HepG2 (cell line): ENCODE results near the gene CYB5B. TPM values are rescaled to one million over a fixed set of nuclear protein-coding genes. Genes with fewer than 3 reads are reported as not detected.
A peak's percentile ranks its signal among the peaks of the same experiment; 100 is the strongest.

Experiments used
- AKAP8 ChIP-seq: sonication (generic); formaldehyde crosslinking; IDR thresholded peaks from 2 replicates; pipeline ENCODE4 v1.5.1; 2020; ENCODE audit warnings: mild to moderate bottlenecking, missing genetic modification reagents
- HDAC2 ChIP-seq: sonication (generic); formaldehyde crosslinking; IDR thresholded peaks from 2 replicates; pipeline ENCODE4 v1.4.0; 2020; ENCODE audit warnings: missing genetic modification reagents
- NFATC3 ChIP-seq: sonication (generic); formaldehyde crosslinking; IDR thresholded peaks from 2 replicates; pipeline ENCODE4 v1.5.1; 2020; ENCODE audit warnings: mild to moderate bottlenecking, missing genetic modification reagents
- NFKBIZ ChIP-seq: IDR thresholded peaks from 2 replicates; pipeline ENCODE4 v1.6.1; 2018; ENCODE audit warnings: missing genetic modification reagents, missing compliant biosample characterization
- SIN3A ChIP-seq: IDR thresholded peaks from 2 replicates; pipeline ENCODE4 v1.6.1; 2011; ENCODE audit warnings: low read depth, mild to moderate bottlenecking, control low read depth, low read length, borderline replicate concordance
- SRF ChIP-seq: IDR thresholded peaks from 2 replicates; pipeline ENCODE4 v1.6.1; 2011; ENCODE audit warnings: mild to moderate bottlenecking, low read depth, low read length, moderate library complexity
- SRSF9 ChIP-seq: fragments of 200-400 bp; formaldehyde crosslinking; IDR thresholded peaks from 2 replicates; pipeline ENCODE4 v1.6.1; 2018; ENCODE audit warnings: borderline replicate concordance, mild to moderate bottlenecking, low read depth, low read length; ENCODE audit not compliant: insufficient read depth, poor library complexity, severe bottlenecking
- SRY ChIP-seq: sonication (generic); formaldehyde crosslinking; IDR thresholded peaks from 2 replicates; pipeline ENCODE4 v1.8.0; 2022; ENCODE audit warnings: mild to moderate bottlenecking, missing genetic modification reagents
- ZMYM4 ChIP-seq: sonication (generic); formaldehyde crosslinking; IDR thresholded peaks from 2 replicates; pipeline ENCODE4 v1.8.1; 2023; ENCODE audit warnings: mild to moderate bottlenecking, missing genetic modification reagents
- ZNF207 ChIP-seq: fragments of 450-650 bp; IDR thresholded peaks from 2 replicates; pipeline ENCODE4 v1.6.1; 2016; ENCODE audit warnings: antibody characterized with exemption, borderline replicate concordance
- ZNF569 ChIP-seq: sonication (generic); formaldehyde crosslinking; IDR thresholded peaks from 2 replicates; pipeline ENCODE4 v1.5.0; 2020; ENCODE audit warnings: mild to moderate bottlenecking, missing genetic modification reagents, moderate library complexity, borderline replicate concordance
- ZNF766 ChIP-seq: sonication (generic); formaldehyde crosslinking; IDR thresholded peaks from 2 replicates; pipeline ENCODE4 v1.5.0; 2020; ENCODE audit warnings: missing genetic modification reagents, borderline replicate concordance
- ZNF775 ChIP-seq: sonication (generic); formaldehyde crosslinking; IDR thresholded peaks from 2 replicates; pipeline ENCODE4 v1.4.0; 2020; ENCODE audit warnings: missing genetic modification reagents, mild to moderate bottlenecking, moderate library complexity, borderline replicate concordance
- ZNF816 ChIP-seq: sonication (generic); formaldehyde crosslinking; IDR thresholded peaks from 2 replicates; pipeline ENCODE4 v1.8.0; 2022; ENCODE audit warnings: missing genetic modification reagents, mild to moderate bottlenecking, borderline replicate concordance
- polyA plus RNA-seq, 8 experiments: library from polyadenylated mRNA; depleted of rRNA in 3 of 8; stranded (reverse) in 7 of 8; unstranded in 1 of 8; fragments of >200 nt; fragmentation: Illumina TruSeq in 4 of 8; extraction: Trizol in 4 of 8; gene quantifications; 2 replicates each; pipeline versions ENCODE4 v1.2.1 to v1.2.3, GENCODE V29; 2011 to 2016; ENCODE audit warnings: low read depth in 4 of 8, missing spikeins in 1 of 8, mixed read lengths in 1 of 8; ENCODE audit not compliant: insufficient read depth in 1 of 8
- total RNA-seq, 5 experiments: library from RNA; depleted of rRNA; stranded (reverse); fragments of >200 nt; fragmentation: Illumina TruSeq; extraction: Trizol; gene quantifications; 2 replicates each; pipeline ENCODE4 v1.2.3, GENCODE V29; 2016; ENCODE audit warnings: low read depth in 1 of 5
- TF ChIP-seq, protein P1 (sequence below): sonication (generic); formaldehyde crosslinking; IDR thresholded peaks from 2 replicates; pipeline ENCODE4 v1.5.1; 2020; ENCODE audit warnings: missing genetic modification reagents, mild to moderate bottlenecking, borderline replicate concordance
- TF ChIP-seq, protein P2 (sequence below): sonication (generic); formaldehyde crosslinking; IDR thresholded peaks from 2 replicates; pipeline ENCODE4 v1.5.0; 2020; ENCODE audit warnings: mild to moderate bottlenecking, missing genetic modification reagents, borderline replicate concordance
- TF ChIP-seq, protein P3 (sequence below): sonication (generic); formaldehyde crosslinking; IDR thresholded peaks from 2 replicates; pipeline ENCODE4 v1.4.0; 2020; ENCODE audit warnings: missing genetic modification reagents, mild to moderate bottlenecking, borderline replicate concordance

Gene CYB5B
- total and polyA plus RNA-seq, 2 of the 13 experiments (the other 11 are each of a cell fraction or from before 2014, with no cell fraction given) = 234 to 432 TPM

DNA sequence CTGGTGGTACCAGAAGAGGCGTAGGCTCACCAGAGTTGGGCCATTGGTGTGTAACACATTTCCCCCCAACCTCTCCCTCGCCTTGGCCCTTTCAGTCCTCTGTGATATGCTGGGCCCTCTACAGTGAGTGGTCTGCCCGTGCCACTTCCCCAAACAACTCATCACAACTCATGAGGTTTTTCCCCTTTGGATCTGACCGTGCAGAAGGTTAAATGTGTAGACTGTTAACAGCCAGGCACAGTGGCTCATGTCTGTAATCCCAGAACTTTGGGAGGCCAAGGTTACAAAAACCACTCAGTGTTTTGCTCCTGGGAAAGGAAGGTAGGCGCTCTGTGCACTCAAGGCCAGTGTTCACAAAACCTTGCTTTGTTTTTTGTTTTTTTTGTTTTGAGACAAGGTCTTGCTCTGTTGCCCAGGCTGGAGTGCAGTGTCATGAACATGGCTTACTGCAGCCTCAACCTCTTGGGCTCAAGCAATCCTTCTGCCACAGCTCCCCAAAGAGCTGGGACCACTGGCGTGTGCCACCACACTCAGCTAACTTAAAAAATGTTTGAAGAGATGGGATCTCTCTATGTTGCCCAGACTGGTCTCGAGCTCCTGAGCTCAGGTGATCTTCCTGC lies 11.3 kb upstream of the CYB5B start (continued):
- TF ChIP-seq ZNF207 = no peak
- TF ChIP-seq, protein P1, sequence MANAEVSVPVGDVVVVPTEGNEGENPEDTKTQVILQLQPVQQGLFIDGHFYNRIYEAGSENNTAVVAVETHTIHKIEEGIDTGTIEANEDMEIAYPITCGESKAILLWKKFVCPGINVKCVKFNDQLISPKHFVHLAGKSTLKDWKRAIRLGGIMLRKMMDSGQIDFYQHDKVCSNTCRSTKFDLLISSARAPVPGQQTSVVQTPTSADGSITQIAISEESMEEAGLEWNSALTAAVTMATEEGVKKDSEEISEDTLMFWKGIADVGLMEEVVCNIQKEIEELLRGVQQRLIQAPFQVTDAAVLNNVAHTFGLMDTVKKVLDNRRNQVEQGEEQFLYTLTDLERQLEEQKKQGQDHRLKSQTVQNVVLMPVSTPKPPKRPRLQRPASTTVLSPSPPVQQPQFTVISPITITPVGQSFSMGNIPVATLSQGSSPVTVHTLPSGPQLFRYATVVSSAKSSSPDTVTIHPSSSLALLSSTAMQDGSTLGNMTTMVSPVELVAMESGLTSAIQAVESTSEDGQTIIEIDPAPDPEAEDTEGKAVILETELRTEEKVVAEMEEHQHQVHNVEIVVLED (CRISPR knock-in tag) = peak; percentile 28; the same call in 1 of the 2 replicates
- 0 out of 2 replicates have a peak, but pooled peaks have one; percentile 19 for TF ChIP-seq ZNF766 (CRISPR knock-in tag)
- TF ChIP-seq SRY (CRISPR knock-in tag) = 0 out of 2 replicates have a peak, but pooled peaks have one; percentile 65
- peak; percentile 66; the same call in 1 of the 2 replicates for TF ChIP-seq NFATC3 (CRISPR knock-in tag)
- TF ChIP-seq, protein P2, sequence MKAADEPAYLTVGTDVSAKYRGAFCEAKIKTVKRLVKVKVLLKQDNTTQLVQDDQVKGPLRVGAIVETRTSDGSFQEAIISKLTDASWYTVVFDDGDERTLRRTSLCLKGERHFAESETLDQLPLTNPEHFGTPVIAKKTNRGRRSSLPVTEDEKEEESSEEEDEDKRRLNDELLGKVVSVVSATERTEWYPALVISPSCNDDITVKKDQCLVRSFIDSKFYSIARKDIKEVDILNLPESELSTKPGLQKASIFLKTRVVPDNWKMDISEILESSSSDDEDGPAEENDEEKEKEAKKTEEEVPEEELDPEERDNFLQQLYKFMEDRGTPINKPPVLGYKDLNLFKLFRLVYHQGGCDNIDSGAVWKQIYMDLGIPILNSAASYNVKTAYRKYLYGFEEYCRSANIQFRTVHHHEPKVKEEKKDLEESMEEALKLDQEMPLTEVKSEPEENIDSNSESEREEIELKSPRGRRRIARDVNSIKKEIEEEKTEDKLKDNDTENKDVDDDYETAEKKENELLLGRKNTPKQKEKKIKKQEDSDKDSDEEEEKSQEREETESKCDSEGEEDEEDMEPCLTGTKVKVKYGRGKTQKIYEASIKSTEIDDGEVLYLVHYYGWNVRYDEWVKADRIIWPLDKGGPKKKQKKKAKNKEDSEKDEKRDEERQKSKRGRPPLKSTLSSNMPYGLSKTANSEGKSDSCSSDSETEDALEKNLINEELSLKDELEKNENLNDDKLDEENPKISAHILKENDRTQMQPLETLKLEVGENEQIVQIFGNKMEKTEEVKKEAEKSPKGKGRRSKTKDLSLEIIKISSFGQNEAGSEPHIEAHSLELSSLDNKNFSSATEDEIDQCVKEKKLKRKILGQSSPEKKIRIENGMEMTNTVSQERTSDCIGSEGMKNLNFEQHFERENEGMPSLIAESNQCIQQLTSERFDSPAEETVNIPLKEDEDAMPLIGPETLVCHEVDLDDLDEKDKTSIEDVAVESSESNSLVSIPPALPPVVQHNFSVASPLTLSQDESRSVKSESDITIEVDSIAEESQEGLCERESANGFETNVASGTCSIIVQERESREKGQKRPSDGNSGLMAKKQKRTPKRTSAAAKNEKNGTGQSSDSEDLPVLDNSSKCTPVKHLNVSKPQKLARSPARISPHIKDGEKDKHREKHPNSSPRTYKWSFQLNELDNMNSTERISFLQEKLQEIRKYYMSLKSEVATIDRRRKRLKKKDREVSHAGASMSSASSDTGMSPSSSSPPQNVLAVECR (CRISPR knock-in tag) = peak; percentile 48; the same call in 1 of the 2 replicates
- TF ChIP-seq AKAP8 (CRISPR knock-in tag) = no peak
- peak; percentile 68; the same call in 1 of the 2 replicates for TF ChIP-seq ZMYM4
- TF ChIP-seq SRSF9 = no peak
- no peak for TF ChIP-seq ZNF816 (CRISPR knock-in tag)
- TF ChIP-seq, protein P3, sequence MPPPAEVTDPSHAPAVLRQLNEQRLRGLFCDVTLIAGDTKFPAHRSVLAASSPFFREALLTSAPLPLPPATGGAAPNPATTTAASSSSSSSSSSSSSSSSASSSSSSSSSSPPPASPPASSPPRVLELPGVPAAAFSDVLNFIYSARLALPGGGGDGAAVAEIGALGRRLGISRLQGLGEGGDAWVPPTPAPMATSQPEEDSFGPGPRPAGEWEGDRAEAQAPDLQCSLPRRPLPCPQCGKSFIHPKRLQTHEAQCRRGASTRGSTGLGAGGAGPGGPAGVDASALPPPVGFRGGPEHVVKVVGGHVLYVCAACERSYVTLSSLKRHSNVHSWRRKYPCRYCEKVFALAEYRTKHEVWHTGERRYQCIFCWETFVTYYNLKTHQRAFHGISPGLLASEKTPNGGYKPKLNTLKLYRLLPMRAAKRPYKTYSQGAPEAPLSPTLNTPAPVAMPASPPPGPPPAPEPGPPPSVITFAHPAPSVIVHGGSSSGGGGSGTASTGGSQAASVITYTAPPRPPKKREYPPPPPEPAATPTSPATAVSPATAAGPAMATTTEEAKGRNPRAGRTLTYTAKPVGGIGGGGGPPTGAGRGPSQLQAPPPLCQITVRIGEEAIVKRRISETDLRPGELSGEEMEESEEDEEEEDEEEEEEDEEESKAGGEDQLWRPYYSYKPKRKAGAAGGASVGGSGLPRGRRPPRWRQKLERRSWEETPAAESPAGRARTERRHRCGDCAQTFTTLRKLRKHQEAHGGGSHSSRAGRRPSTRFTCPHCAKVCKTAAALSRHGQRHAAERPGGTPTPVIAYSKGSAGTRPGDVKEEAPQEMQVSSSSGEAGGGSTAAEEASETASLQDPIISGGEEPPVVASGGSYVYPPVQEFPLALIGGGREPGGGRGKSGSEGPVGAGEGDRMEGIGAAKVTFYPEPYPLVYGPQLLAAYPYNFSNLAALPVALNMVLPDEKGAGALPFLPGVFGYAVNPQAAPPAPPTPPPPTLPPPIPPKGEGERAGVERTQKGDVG (CRISPR knock-in tag) = peak; percentile 53; the same call in 1 of the 2 replicates
- TF ChIP-seq ZNF775 (CRISPR knock-in tag) = no peak
- TF ChIP-seq ZNF569 (CRISPR knock-in tag) = no peak
- peak; percentile 73 for TF ChIP-seq NFKBIZ (CRISPR knock-in tag)
- TF ChIP-seq SIN3A = no peak
- TF ChIP-seq SRF = no peak
- TF ChIP-seq HDAC2 (CRISPR knock-in tag) = peak; percentile 78
